IPS DF 4.7 (cell line): ENCODE measurements around the gene LTBP4.
"Not testable (repeated sequence)": the region's sequence is repeated elsewhere in the genome, so short reads cannot be mapped to it uniquely, and the experiment has no call there.

Experiments
- DNase-seq: peaks from one replicate; pipeline ENCODE4 v3.0.0-alpha.2; 2013; ENCODE audit warnings: low spot score; ENCODE audit errors: extremely low read depth

LTBP4 gene

GRCh38 chr19:40610396-40611064 is 9.4 kb downstream of the LTBP4 start:
- DNase-seq: no peak

- DNase-seq: no peak
These were observed 9.9 kb downstream of the LTBP4 start for GRCh38 chr19:40611096-40611495.

GRCh38 chr19:40611900-40612698 is 10.9 kb downstream of the LTBP4 start:
- DNase-seq: no peak

- DNase-seq: no peak
These were observed 11.9 kb downstream of the LTBP4 start for GRCh38 chr19:40612831-40613689.

- DNase-seq: peak; percentile 33
These were observed 12.8 kb downstream of the LTBP4 start for GRCh38 chr19:40613690-40614621.

GRCh38 chr19:40614622-40615411 is 13.6 kb downstream of the LTBP4 start:
- DNase-seq: peak; percentile 53

- no peak for DNase-seq
These were observed 15.0 kb downstream of the LTBP4 start for GRCh38 chr19:40616178-40616577.

GRCh38 chr19:40616941-40617340 is 15.8 kb downstream of the LTBP4 start:
- DNase-seq: no peak

- no peak for DNase-seq
These were observed 16.8 kb downstream of the LTBP4 start for GRCh38 chr19:40617961-40618360.

GRCh38 chr19:40619333-40620160 is 18.4 kb downstream of the LTBP4 start:
- no peak for DNase-seq

GRCh38 chr19:40620161-40620485 is 19.0 kb downstream of the LTBP4 start:
- no peak for DNase-seq

- no peak for DNase-seq
These were observed 20.1 kb downstream of the LTBP4 start for GRCh38 chr19:40621283-40621682.

- DNase-seq: no peak
These were observed 21.0 kb downstream of the LTBP4 start for GRCh38 chr19:40621966-40622772.

- DNase-seq: no peak
These were observed 21.6 kb downstream of the LTBP4 start for GRCh38 chr19:40622773-40623075.

- peak; percentile 74 for DNase-seq
These were observed 22.5 kb downstream of the LTBP4 start for GRCh38 chr19:40623403-40624251.

GRCh38 chr19:40624369-40625153 is 23.4 kb downstream of the LTBP4 start:
- not testable (repeated sequence) for DNase-seq
